HG03025 (cell line): ENCODE measurements around the gene PPP2R3B.
"Not testable (repeated sequence)": the region's sequence is repeated elsewhere in the genome, so short reads cannot be mapped to it uniquely, and the experiment has no call there.

Experiments used
- ATAC-seq: cut with Tn5 transposase; IDR thresholded peaks from one replicate; pipeline ENCODE4 v1.9.1; 2021; ENCODE audit warnings: mild to moderate bottlenecking, moderate library complexity; ENCODE audit not compliant: unreplicated experiment, low FRiP score

PPP2R3B gene

DNA sequence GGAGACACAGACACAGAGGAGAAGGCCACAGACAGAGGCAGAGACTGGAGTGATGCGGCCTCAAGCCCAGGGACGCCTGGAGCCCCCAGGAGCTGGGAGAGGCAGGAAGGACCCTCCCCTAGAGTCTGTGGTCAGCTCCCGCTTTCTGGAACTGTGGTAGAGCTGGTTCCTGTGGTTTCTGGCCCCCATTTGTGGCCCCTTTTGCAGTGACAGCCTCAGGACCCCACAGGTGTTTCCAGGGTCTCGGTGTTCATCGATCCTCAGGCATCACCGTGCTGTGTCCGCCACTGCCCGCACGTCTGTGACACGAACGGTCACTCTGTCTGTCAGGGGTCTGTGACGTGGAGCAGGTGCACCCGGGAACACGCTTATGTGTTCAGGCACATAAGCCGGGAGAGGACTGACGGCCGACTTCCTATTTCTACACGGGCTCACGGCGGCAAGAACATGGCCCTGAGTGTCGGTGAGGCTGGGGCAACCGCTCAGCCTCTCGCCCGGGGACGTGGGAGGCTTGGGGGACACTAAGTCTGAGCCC, 76.0 kb downstream of the PPP2R3B start:
- ATAC-seq = no peak

DNA sequence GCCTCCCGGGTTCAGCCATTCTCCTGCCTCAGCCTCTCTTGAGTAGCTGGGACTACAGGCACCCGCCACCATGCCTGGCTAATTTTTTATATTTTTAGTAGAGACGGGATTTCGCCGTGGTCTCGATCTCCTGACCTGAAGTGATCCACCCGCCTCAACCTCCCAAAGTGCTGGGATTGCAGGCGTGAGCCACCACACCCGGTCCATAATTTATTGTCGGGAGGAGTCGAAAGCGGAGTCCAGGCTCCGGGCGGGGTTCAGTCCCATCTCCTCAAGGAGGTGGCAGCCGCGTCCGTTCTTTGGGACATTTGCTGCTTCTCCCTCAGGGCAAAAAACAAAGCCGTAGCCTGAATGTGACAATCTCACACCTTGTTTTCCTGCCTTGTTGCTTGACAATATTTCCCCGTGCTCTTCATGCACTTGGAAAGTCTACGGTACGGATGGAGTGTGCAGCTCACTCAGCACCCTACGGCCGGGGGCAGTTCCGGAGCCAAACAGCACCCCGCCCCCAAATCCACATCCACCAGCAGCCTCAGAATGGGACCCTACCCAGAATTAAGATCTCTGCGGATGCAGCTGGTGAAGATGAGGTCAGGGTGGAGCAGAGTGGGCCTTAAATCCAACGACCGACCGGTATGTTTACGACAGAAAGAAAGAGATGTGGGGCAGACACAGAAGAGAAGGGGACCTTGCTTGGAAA, 77.7 kb downstream of the PPP2R3B start:
- ATAC-seq = no peak

DNA sequence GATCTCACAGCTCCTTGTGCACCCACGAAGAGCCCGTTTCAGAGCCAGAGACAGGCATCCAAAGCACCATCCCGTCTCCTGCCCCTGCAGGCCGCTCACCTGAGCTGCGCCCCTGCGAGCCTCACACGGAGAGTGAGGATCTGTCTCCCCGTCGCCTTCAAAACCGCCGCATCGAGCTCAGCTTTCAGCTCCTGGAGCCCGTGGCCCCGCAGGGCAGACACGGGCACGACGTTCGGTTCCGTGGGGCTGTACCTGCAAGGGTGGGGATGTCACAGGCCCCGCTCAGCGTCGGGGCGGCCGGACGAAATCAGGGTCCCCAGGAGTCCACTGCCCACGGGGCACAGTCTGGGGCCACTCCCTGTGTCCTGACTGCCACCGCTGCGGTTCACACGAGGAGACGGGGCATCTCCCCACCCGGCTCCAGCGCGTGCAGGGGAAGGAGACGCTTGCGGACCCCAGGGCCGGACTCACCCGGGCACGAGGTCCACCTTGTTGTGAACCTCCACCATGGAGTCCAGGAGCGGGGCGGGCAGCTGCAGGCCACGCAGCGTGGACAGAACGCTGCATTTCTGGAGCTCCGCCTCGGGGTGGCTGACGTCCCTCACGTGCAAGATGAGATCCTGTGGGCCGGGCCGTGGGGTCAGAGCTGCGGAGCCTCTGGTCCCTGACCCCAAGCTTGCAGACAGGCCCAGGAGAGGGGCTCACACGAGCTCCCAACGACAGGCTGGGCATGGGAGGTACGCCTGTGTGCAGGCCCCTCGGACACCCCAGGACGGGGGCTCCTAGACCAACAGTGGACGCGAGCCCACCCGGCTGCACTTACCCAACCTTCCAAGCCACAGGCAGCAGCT, 79.2 kb downstream of the PPP2R3B start:
- ATAC-seq = no peak

DNA sequence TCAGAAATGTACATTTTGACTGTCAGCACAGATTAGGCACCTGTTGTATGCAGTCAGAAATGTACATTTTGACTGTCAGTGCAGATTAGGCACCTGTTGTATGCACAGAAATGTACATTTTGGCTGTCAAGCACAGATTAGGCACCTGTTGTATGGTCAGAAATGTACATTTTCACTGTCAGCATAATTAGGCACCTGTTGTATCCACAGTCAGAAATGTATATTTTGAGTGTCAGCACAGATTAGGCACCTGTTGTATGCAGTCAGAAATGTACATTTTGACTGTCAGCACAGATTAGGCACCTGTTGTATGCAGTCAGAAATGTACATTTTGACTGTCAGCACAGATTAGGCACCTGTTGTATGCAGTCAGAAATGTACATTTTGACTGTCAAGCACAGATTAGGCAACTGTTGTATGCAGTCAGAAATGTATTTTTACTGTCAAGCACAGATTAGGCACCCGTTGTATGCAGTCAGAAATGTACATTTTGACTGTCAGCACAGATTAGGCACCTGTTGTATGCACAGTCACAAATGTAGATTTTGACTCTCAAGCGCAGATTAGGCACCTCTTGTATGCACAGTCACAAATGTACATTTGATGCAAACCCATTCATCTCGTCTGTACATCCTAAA, 80.0 kb downstream of the PPP2R3B start:
- ATAC-seq = not testable (repeated sequence)

DNA sequence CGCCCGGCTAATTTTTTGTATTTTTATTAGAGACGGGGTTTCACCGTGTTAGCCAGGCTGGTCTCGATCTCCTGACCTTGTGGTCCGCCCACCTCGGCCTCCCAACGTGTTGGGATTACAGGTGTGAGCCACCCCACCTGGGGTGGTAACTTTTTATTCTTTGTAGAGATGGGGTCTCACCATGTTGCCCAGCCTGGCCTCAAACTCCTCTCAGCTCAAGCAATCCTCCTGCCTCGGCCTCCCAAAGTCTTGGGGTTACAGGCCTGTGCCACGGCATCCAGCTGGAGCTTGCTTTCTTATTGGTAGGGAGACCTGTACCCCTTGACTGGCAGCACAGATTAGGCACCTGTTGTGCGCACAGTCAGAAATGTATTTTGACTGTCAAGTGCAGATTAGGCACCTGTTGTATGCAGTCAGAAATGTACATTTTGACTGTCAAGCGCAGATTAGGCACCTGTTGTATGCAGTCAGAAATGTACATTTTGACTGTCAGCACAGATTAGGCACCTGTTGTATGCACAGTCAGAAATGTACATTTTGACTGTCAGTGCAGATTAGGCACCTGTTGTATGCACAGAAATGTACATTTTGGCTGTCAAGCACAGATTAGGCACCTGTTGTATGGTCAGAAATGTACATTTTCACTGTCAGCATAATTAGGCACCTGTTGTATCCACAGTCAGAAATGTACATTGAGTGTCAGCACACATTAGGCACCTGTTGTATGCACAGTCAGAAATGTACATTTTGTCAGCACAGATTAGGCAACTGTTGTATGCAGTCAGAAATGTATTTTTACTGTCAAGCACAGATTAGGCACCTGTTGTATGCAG, 80.7 kb downstream of the PPP2R3B start:
- ATAC-seq = not testable (repeated sequence)

- no peak for ATAC-seq
Observed at GRCh38 chrX:302975-303374, 83.7 kb downstream of the PPP2R3B start.

GRCh38 chrX:300334-300733, 86.4 kb downstream of the PPP2R3B start:
- ATAC-seq = no peak

DNA sequence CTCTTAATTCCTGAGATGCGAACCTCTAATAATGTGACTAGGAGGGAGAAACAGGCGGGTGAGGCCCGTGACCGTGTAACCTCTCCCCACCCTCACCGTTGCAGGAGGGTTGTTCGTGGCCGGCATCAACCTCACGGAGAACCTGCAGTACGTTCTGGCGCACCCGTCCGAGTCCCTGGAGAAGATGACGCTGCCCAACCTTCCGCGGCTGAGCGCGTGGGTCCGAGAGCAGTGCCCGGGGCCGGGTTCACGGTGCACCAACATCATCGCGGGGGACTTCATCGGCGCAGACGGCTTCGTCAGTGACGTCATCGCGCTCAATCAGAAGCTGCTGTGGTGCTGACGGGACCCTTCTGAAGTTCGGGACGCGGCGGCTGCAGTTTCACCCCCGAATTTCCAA, 87.7 kb downstream of the PPP2R3B start:
- no peak for ATAC-seq

DNA sequence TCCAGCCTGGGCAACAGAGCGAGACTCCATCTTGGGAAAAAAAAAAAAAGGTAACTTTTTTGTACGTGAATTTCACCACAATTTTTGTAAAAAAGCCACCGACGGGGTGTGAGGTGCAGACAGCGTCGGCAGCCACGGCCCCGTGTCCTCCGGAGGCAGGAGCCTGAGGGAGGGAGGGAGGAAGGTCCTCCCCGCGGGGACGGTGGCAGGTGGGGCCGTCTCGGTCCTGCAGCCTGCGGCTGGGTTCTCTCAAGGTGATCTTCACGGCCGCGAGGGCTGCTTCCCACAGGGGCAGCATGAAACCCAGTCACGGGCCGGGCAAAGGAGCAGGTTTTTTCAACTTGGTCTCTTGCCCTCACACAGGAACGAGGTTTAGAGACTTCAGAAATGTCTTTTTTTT, 91.6 kb downstream of the PPP2R3B start:
- ATAC-seq = no peak

- no peak for ATAC-seq
Observed at GRCh38 chrX:292900-293897, 93.5 kb downstream of the PPP2R3B start.

DNA sequence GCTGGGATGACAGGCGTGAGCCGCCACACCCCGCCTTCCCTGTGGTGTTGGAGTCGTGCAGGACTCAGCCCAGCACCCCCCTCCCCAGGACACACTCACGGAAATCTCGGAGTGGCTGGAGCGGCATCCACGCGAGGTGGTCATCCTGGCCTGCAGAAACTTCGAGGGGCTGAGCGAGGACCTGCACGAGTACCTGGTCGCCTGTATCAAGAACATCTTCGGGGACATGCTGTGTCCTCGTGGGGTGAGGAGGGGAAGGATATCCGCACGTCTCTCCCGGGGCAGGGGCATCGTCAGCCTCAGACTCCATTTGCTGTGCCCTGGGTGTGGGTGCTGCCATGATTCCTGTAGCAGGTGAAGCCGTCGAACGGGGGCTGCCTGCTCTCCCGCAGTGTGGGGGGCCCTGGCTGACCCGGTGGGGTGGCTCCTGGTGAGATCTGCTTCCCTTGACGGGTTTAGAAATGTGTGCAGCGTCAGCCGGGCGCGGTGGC, 95.3 kb downstream of the PPP2R3B start:
- ATAC-seq = no peak

GRCh38 chrX:290476-291166, 96.1 kb downstream of the PPP2R3B start:
- ATAC-seq = no peak

- ATAC-seq = no peak
Observed at GRCh38 chrX:288561-288991, 98.1 kb downstream of the PPP2R3B start.

- no peak for ATAC-seq
Observed at GRCh38 chrX:287670-288069, 99.0 kb downstream of the PPP2R3B start.

GRCh38 chrX:285076-285677, 101.5 kb downstream of the PPP2R3B start:
- ATAC-seq = no peak
